Skin of body (tissue), 3 donors: ENCODE data around the gene NCOA4. TPM values are rescaled to one million over a fixed set of nuclear protein-coding genes. Genes with fewer than 3 reads are reported as not detected.
"Not testable (repeated sequence)": the region's sequence is repeated elsewhere in the genome, so short reads cannot be mapped to it uniquely, and the experiment has no call there.

ENCODE experiments used
- DNase-seq: peaks from one replicate; lab custom pipeline; 2025; lab: John Stamatoyannopoulos, UW
- small RNA-seq: library from RNA; depleted of rRNA; stranded (forward); fragments of <200 nt; gene quantifications from one replicate; pipeline ENCODE3, GENCODE V24; 2014; ENCODE audit warnings: low replicate concordance
- total RNA-seq: library from RNA; depleted of rRNA; stranded (reverse); fragments of >200 nt; gene quantifications from one replicate; pipeline ENCODE4 v1.2.3, GENCODE V29; 2014

The NCOA4 gene
- total RNA-seq, 1 donor from 2014 or later = 291 TPM

DNA sequence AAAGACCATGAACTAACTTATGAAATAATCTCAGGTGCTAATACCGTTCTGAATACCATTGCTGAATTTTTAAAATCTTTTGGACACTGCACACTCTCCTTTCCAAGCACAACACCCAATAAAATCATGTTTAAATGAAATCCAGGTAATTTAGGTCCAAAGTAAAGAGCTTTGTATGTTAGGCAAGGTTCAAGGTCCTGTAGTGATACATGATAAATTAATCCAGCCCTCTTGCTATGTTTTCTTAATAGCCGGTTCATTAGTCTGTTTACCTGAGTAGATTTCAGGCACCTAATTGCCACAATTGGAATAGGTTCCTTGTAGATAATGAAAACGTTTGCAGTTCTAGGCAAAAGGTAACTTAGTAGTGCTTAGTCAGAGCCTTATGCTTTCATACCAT lies 44.8 kb downstream of the NCOA4 start:
- not testable (repeated sequence) for DNase-seq

DNA sequence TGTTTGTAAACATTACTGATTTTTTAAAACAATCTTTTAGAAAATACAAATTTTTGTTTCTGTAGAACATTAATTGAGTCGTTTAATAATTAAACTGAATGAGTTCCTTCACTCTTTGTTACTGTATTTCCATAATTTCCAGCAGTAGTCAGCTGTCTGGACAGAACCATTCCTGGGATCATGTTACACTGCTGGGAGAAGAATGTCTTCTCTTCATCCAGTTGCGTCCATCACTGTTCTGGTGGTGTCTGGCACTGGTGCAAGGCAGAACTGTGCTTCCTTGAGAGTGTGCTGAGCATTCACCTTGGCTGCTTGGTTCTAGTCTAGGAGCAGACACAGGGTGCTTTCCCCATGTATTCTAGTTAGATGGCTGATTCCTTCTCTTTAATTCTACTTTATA lies 46.0 kb downstream of the NCOA4 start:
- not testable (repeated sequence) for DNase-seq

DNA sequence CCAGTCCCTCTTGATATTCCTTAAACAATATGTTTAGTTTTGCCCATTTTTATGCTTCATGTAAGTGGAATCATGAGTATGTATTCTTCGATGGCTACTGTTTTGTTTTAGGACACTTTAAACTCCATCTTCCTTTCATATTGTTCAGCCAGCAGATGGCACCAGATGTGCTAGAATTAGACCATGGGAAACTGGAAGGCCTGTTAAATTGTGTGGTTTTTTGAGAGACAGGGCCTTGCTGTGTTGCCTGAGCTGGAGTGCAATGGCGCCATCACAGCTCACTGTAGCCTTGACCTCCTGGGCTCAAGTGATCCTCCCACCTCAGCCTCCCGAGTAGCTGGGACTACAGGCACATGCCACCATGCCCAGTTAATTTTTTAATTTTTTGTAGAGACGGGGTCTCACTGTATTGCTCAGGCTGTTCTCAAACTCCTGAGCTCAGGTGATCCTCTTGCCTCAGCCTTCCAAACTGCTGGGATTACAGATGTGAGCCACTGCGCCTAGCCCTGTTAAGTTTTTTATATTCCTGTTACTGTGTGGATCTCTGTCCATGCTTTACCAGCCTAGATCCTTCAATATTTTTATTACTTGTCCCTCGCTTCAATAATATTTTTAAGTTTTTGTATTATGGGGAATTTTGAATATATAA lies 46.8 kb downstream of the NCOA4 start:
- DNase-seq = not testable (repeated sequence)

DNA sequence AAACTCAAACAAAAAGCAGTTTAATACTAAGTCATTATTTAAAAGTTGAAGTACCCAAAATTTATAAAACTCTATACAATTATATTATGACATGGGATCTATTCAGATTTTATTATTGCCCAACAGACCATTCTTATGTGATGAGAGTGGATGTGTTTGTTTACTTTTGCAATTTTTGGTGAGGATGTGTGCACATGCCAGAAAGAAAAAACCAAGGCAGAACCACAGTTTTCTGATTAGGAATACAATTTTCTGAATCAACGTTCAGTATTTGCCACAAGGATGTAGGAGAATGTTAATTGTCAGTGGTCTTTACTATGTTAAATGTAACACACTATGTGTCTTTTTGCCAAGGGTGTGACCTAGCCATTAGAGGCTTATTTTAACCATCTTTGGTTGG lies 49.1 kb downstream of the NCOA4 start:
- DNase-seq = not testable (repeated sequence)

DNA sequence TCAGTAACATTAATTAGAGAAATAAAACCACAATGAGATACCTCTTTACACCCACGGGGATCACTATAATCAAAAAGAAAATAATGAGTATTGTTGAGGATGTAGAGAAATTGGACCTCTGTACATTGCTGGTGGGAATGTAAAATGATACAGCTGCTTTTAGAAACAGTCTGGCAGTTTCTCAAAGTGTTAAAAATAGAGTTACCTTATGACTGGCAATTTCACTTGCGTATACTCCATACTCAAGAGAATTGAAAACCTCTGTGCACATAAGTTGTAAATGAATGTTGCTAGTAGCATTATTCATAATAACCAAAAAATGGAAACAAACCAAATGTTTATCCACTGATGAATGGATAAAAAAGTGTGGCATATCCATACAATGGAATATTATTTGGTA lies 51.9 kb downstream of the NCOA4 start:
- DNase-seq = not testable (repeated sequence)

DNA sequence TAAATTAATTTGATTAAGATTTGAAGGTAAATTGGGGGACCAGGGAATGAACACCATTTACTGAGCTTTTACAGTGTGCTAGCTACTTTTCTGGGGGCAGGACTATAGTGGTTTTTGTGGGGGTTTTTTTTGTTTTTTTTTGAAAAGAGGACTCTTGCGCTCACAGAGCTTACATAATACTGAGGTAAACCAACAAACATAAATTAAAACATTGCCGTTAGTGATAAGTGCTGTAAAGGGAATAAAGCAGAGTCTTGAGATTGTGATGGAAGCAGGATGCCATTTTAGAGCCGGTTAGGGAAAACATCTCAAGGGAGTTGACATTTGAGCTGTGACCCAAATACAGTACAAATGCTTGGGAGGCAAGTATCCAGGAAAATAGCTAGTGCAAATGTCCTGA lies 56.4 kb downstream of the NCOA4 start:
- not testable (repeated sequence) for DNase-seq

DNA sequence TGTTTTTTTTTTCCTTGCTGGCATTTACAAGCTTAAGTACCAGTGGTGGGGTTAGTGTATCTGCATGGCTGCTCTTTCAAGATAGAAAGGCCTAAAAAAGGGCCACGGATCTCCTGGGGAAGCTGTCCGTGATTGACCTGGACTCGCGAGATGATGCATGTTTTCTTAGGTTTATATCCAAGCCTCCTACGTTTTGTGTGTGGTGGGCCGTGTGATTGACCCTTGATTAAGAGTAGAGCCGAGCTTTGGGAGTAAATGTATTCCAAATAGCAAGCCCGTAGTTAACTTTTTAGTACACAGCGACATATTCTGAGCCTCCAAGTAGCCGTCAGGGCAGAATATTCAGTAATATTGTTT lies 57.6 kb downstream of the NCOA4 start:
- not testable (repeated sequence) for DNase-seq

DNA sequence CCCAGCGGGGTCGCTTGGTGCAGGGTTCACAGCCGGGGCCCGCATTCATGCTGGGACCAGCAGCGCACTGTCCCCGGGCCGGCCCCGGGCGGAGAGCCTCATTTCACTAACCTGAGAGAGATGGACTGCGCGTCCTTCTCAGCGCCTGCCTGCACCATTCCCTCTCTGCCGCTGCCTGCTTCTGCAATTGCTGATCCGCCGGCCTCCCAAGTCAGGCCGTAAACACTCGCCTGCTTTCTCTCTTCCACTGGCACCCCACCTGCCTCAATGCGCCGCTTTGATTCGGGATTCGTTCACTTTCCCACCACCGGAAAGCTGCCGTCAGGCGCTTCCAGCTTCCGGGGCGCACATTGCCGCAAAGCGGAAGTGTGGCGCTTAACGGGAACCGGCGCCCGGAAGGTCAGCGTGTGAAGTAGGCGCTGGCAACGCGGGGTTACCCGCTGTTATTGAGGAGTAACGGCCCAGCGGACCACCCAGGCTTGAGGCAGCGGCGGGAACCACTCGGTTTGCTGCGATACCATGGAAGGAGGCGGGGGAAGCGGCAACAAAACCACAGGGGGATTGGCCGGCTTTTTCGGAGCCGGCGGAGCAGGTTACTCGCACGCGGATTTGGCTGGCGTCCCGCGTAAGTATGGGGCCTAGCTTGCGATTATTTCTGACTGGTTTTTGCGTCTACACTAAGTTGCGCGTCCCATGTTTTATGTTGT lies 58.2 kb downstream of the NCOA4 start, which contains the start of gene TIMM23:
TIMM23 (plus strand) TSS at position 384 of the 707 bp plus-strand sequence; CDS start at position 520, 136 bp downstream.
- peak; percentile 58 for DNase-seq

DNA sequence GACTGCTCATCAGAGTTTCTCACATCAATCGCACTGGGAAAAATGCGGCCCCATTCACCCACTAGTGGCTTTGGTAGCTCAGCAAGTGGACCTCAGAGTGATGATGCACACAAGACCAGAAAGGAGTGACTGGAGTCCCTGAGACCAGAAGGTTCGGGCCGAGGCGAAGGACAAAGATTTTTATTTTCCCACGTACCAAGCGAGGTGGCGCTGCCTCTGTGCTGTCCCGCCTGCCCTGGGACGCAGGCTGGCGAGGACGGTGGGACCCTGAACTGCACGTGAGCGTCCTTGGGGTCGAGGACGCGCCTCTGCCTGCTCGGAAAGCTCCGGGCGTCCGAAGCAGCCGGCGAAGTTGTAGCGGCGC lies 58.7 kb downstream of the NCOA4 start:
- not testable (repeated sequence) for DNase-seq

DNA sequence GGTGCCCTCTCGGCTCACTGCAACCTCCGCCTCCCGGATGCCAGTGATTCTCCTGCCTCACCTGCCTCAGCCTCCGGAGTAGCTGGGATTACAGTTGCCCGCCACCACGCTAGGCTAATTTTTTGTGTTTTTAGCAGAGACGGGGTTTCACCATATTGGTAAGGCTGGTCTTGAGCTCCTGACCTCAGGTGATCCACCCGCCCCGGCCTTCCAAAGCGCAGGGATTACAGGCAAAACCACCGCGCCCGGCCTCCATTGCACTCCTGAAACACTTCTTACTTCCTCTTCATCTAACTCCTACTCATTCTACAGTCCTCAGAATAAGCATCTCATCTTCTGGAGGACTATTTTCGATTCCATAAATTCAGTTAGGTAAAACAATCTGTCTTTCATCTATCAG lies 59.4 kb downstream of the NCOA4 start:
- not testable (repeated sequence) for DNase-seq

DNA sequence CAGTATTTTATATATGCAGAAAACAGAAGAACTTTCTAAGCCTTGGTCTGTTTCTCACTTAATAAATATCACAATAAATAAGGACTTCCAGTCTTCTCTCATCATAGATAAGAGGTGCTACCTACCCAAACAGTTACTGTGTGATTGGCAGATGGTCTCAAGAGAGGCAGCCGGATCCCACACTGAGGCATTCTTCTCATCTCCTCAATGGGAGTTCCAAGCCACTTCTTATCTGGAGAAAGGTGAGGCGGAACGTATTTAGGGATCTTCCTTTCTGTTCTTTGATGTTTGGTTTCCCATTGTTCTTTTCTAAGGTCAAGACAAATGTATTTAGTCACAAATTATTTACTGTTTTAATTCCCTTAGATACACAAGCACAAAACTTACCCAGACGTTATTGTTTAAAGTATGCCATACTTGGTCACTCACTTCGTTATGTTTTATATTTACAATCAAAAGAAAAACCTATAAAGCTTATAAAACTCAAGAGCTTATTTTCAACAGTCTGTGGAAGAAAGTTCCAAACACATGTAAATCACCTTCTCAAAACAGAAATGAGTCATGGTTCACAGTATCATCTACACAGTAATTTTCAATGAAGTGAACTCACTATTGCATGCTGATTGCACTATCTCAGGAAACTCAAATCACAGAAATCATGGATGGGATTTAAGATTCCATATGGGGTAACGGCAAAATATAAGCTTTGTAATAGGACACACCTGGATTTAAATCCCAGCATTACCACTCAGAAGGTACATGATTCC lies 67.6 kb downstream of the NCOA4 start:
- DNase-seq = not testable (repeated sequence)

DNA sequence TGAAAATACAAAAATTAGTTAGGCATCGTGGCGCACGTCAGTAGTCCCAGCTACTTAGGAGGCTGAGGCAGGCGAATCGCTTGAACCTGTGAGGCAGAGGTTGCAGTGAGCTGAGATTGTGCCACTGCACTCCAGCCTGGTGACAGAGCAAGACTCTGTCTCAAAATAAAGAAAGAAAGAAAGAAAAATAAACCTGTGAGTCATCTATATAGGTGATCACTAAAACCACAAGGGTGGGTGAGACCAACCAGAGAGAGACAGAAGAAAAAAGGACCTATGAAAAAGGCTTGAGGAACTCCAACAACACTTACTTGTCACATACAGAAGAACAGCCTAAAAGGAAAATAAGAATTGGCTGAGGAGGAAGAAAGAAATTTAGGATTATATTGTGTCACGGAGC lies 72.5 kb downstream of the NCOA4 start:
- DNase-seq = not testable (repeated sequence)

DNA sequence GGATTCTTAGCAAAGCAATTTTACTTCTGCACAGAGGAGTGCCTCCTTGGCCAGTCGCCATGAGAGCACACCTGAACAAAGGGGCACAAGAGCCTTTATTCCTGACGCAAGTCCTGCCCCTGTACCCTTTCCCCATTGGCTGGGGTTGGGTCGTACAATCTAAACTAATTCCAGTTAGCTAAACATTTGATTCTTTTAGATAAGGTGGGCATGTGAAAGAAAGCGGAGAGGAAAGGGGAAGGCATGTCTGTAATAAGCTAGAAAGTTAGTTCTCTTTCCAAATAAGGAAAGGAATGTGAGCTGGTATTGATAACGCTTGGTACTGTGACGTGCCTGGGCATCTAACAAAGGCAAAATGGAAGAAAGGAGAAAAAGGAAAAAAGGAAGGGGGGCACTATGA lies 73.8 kb downstream of the NCOA4 start:
- not testable (repeated sequence) for DNase-seq

Small RNA genes within 50 kb of the gene (small RNA-seq; reads per million reads assigned to genes)
- not detected for gene SNORA74C-1

Other genes starting within 250 kb of the NCOA4 start
- gene AGAP4, start 183.1 kb downstream of the NCOA4 start, total RNA-seq = 11.7 TPM
- gene TIMM23, start 58.1 kb downstream of the NCOA4 start, total RNA-seq = 36.5 TPM
- gene MSMB, start 15.6 kb upstream of the NCOA4 start, total RNA-seq = 4.8 TPM